GM10248 (cell line): ENCODE measurements around the gene C14orf119.

Experiments used
- CTCF ChIA-PET: fragments of 300-600 bp; sonication (Branson Sonifier 250); formaldehyde crosslinking; extraction: SDS; loops from one replicate; lab custom pipeline; 2021; ENCODE audit warnings: antibody characterized with exemption; lab: Yijun Ruan, JAX
- POLR2A ChIA-PET: fragments of 350-650 bp; sonication (Branson Sonifier 250); formaldehyde crosslinking; extraction: SDS; loops from one replicate; lab custom pipeline; 2020; ENCODE audit warnings: antibody characterized with exemption; lab: Yijun Ruan, JAX
- DNase-seq: peaks from one replicate; pipeline ENCODE4 v3.0.0; 2012; ENCODE audit errors: extremely low spot score
- TF ChIP-seq, protein P1 (sequence below): IDR thresholded peaks from 2 replicates; pipeline ENCODE4 v1.5.1; 2012; ENCODE audit warnings: mild to moderate bottlenecking, low read depth; ENCODE audit errors: extremely low read depth, missing control alignments, control extremely low read depth

C14orf119 gene

GRCh38 chr14:23149745-23150144 lies 54.4 kb downstream of the C14orf119 start:
- POLR2A ChIA-PET = no interaction called here
- CTCF ChIA-PET = interaction anchor here (3.7 kb wide), 1 partner anchor 29 kb away, joined by 17 read pairs; no protein-coding TSS in a partner anchor

More at GRCh38 chr14:23149745-23150144, 54.4 kb downstream of the C14orf119 start:
- no peak for DNase-seq
- TF ChIP-seq, protein P1, sequence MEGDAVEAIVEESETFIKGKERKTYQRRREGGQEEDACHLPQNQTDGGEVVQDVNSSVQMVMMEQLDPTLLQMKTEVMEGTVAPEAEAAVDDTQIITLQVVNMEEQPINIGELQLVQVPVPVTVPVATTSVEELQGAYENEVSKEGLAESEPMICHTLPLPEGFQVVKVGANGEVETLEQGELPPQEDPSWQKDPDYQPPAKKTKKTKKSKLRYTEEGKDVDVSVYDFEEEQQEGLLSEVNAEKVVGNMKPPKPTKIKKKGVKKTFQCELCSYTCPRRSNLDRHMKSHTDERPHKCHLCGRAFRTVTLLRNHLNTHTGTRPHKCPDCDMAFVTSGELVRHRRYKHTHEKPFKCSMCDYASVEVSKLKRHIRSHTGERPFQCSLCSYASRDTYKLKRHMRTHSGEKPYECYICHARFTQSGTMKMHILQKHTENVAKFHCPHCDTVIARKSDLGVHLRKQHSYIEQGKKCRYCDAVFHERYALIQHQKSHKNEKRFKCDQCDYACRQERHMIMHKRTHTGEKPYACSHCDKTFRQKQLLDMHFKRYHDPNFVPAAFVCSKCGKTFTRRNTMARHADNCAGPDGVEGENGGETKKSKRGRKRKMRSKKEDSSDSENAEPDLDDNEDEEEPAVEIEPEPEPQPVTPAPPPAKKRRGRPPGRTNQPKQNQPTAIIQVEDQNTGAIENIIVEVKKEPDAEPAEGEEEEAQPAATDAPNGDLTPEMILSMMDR = no peak
